KMS-11 (cell line): ENCODE results near the gene RAMACL.
"Not testable (repeated sequence)": the region's sequence is repeated elsewhere in the genome, so short reads cannot be mapped to it uniquely, and the experiment has no call there.

Experiments used
- H2AFZ ChIP-seq: fragments of 200-600 bp; sonication (generic); 2 replicates; pipeline ENCODE4 v1.6.1; 2016; ENCODE audit warnings: antibody characterized with exemption, mixed run types, low read depth
- H3K27ac ChIP-seq: fragments of 200-600 bp; sonication (generic); 2 replicates; pipeline ENCODE4 v1.6.1; 2016; ENCODE audit warnings: mild to moderate bottlenecking, mixed run types
- H3K27me3 ChIP-seq: fragments of 200-600 bp; sonication (generic); 2 replicates; pipeline ENCODE4 v1.6.1; 2017; ENCODE audit warnings: mild to moderate bottlenecking, low read depth, mixed run types, moderate library complexity; ENCODE audit not compliant: insufficient read depth
- H3K36me3 ChIP-seq: fragments of 200-600 bp; sonication (generic); 2 replicates; pipeline ENCODE4 v1.6.1; 2017; ENCODE audit warnings: mild to moderate bottlenecking, mixed run types; ENCODE audit not compliant: insufficient read depth
- H3K4me1 ChIP-seq: fragments of 200-600 bp; sonication (generic); 2 replicates; pipeline ENCODE4 v1.6.1; 2016; ENCODE audit warnings: mild to moderate bottlenecking, low read depth, mixed run types; ENCODE audit not compliant: poor library complexity, severe bottlenecking
- H3K4me2 ChIP-seq: fragments of 200-600 bp; sonication (generic); 2 replicates; pipeline ENCODE4 v1.7.0; 2016; ENCODE audit warnings: mild to moderate bottlenecking, mixed run types
- H3K4me3 ChIP-seq: fragments of 200-600 bp; sonication (generic); IDR thresholded peaks from 2 replicates; pipeline ENCODE4 v1.6.1; 2017; ENCODE audit warnings: low read depth, low read length, mixed read lengths; ENCODE audit not compliant: insufficient read depth
- H3K79me2 ChIP-seq: fragments of 200-600 bp; sonication (generic); 2 replicates; pipeline ENCODE4 v1.6.1; 2016; ENCODE audit warnings: low read depth, mixed run types; ENCODE audit not compliant: insufficient read depth
- H3K9ac ChIP-seq: fragments of 200-600 bp; sonication (generic); 2 replicates; pipeline ENCODE4 v1.6.1; 2016; ENCODE audit warnings: mild to moderate bottlenecking, mixed run types
- H4K20me1 ChIP-seq: fragments of 200-600 bp; sonication (generic); 2 replicates; pipeline ENCODE4 v1.6.1; 2016; ENCODE audit warnings: mild to moderate bottlenecking, mixed run types; ENCODE audit not compliant: insufficient read depth
- TF ChIP-seq, protein P1 (sequence below): fragments of 200-600 bp; sonication (generic); conservative IDR thresholded peaks from 2 replicates; pipeline ENCODE4 v1.6.1; 2017; ENCODE audit warnings: low read depth, mild to moderate bottlenecking, antibody characterized with exemption, low read length, moderate library complexity, mixed read lengths

RAMACL gene

DNA sequence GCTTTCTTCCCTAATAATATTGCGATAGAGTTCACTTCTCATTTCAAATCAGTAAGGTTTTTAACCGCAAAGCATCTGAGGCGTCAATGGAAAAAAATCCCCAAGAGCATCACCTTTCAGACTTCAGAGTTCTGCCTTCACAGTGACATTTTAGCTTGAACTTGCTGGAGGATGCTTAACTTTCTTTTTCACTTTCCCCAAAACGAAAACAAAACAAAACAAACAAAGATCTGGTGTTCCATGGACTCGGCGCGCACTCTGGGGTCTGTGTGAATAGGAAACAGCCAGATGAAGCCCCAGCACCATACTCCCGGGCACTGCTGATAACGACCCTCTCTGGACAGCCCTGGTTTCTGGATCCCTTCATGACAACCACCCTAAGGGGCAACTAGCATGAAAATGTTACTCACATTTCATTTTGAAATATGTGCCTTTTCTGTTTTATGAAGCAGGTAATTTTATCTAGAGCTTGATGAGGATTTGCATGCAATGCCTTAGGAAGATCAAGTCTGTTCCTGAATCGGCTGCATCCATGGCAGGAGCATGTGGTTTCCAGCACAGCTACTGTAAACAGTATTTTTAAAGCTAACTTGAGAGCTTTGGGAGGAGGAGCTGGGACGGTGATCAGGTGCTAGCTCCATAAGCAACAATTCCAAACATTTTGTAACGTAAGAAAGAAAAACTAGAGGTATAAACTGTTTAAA, 44.5 kb downstream of the RAMACL start:
- Histone ChIP-seq H2AFZ (peak overlapping the region; percentile 31), H3K79me2 (no peaks in the 10 kb centered on the region), H3K9ac (no peak overlapping the region), H4K20me1 (no peaks in the 10 kb centered on the region), H3K4me1 (peaks cover 5% of the 10 kb centered on the region), H3K27me3 (no peaks in the 10 kb centered on the region), H3K4me2 (peak overlapping the region; percentile 36), H3K27ac (no peak overlapping the region; the same call in 1 of the 2 replicates), H3K36me3 (no peaks in the 10 kb centered on the region), H3K4me3 (no peak overlapping the region)
- TF ChIP-seq, protein P1, sequence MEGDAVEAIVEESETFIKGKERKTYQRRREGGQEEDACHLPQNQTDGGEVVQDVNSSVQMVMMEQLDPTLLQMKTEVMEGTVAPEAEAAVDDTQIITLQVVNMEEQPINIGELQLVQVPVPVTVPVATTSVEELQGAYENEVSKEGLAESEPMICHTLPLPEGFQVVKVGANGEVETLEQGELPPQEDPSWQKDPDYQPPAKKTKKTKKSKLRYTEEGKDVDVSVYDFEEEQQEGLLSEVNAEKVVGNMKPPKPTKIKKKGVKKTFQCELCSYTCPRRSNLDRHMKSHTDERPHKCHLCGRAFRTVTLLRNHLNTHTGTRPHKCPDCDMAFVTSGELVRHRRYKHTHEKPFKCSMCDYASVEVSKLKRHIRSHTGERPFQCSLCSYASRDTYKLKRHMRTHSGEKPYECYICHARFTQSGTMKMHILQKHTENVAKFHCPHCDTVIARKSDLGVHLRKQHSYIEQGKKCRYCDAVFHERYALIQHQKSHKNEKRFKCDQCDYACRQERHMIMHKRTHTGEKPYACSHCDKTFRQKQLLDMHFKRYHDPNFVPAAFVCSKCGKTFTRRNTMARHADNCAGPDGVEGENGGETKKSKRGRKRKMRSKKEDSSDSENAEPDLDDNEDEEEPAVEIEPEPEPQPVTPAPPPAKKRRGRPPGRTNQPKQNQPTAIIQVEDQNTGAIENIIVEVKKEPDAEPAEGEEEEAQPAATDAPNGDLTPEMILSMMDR, result no peak

DNA sequence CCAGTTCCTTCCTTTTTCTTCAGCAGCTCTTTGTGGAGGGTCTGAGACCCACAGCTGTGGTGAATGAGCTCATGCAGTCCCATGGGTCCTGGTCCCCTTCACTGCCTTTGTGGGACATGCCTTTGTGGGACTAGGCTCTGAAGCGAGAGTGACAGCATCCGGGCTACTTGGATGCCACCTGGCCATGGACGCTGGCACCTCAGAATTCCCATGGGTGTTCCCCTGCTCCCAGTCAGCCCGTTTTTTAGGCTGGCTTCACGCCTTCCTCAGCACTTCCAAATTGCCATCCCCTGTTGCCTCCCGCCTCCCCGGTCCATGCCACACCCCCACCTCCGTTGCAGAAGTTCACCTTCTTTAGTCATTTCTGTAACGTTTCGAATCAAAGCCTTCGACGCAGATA, 45.1 kb downstream of the RAMACL start:
- Histone ChIP-seq H3K27me3 (no peaks in the 10 kb centered on the region), H3K4me1 (peaks cover 5% of the 10 kb centered on the region), H4K20me1 (no peaks in the 10 kb centered on the region), H3K79me2 (no peaks in the 10 kb centered on the region), H3K4me3 (no peak overlapping the region), H3K9ac (peak overlapping the region; percentile 42; the same call in 1 of the 2 replicates), H2AFZ (peak overlapping the region; percentile 31; the same call in 1 of the 2 replicates), H3K27ac (no peak overlapping the region; the same call in 1 of the 2 replicates), H3K4me2 (peak overlapping the region; percentile 36), H3K36me3 (no peaks in the 10 kb centered on the region)
- TF ChIP-seq, protein P1, result no peak

DNA sequence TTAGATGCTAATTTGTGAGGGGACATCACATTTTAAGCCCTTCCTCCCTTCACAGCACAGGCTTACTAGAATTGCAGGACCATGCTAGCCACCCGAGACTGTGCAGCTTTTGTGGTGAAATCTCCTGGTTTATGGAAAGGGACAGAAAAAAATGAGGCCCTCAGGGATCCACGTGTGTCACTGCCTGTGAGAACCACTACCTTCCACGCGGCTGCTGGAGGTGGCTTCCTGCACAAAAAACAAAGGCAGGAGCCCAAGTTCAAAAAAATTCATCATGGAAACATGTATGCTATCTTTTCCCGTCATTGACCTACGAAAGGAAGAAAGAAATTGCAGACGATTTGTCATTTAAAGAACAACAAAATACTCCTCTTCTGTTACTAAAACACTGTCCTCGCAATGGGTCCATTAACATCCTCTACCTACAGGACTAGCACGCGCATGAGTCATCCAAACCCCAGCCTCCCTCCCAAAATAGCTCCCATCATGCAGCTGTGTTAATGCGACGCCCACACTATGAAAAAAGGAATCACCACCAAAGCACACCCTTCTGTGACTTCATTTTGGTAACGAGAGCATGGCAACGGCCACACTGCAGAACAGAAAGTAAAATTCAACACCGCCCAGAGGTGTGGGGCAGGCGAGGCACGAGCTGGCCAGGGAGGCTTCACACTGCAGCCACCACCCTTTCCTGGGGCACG, 45.7 kb downstream of the RAMACL start:
- Histone ChIP-seq H3K4me3 (no peak overlapping the region), H3K27me3 (no peaks in the 10 kb centered on the region), H3K36me3 (no peaks in the 10 kb centered on the region), H3K4me1 (peaks cover 5% of the 10 kb centered on the region), H3K27ac (no peak overlapping the region; the same call in 1 of the 2 replicates), H3K9ac (peak overlapping the region; percentile 42; the same call in 1 of the 2 replicates), H3K4me2 (peak overlapping the region; percentile 36; the same call in 1 of the 2 replicates), H4K20me1 (no peaks in the 10 kb centered on the region), H3K79me2 (no peaks in the 10 kb centered on the region), H2AFZ (peak overlapping the region; percentile 31; the same call in 1 of the 2 replicates)
- TF ChIP-seq, protein P1, result no peak

DNA sequence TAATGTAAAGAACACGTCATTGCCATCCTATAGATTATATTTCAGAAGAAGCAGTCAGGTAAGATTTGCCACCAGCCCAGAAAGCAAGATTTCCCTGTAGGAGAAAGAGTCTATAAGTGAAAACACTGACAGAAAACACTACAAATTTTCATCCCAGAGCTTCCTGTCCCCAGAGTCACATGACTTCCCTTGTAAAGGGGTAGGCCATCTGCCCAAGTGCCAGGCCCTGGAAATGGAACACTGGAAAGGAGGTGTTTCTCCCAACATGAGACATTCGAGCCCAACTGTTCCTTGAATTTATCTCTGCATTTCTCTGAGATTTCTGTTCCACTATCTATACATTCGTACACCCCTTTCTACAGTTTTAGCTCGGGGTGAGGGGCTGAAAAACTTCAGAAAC, 46.9 kb downstream of the RAMACL start:
- Histone ChIP-seq H4K20me1 (no peaks in the 10 kb centered on the region), H3K79me2 (no peaks in the 10 kb centered on the region), H3K27me3 (no peaks in the 10 kb centered on the region), H3K4me2 (no peak overlapping the region), H3K4me3 (no peak overlapping the region), H2AFZ (no peak overlapping the region), H3K4me1 (peaks cover 5% of the 10 kb centered on the region), H3K27ac (no peak overlapping the region), H3K36me3 (no peaks in the 10 kb centered on the region), H3K9ac (no peak overlapping the region)
- TF ChIP-seq, protein P1, result no peak

DNA sequence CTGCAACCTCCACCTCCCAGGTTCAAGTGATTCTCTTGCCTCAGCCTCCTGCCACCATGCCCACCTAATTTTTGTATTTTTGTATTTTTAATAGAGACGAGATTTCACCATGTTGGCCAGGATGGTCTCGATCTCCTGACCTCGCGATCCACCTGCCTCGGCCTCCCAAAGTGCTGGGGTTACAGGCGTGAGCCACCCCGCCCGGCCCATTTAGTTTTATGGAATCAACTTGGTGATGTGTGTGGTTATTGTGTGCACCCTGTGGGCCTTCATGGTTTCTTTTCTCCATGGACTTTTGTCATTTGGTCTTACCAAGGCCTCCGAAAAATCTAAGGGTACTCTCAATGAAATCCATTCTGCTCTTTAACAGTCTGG, 47.5 kb downstream of the RAMACL start:
- not testable (repeated sequence) for H2AFZ ChIP-seq, H3K79me2 ChIP-seq, H3K27ac ChIP-seq, H3K36me3 ChIP-seq, H4K20me1 ChIP-seq, H3K9ac ChIP-seq, H3K4me3 ChIP-seq, H3K4me1 ChIP-seq, H3K27me3 ChIP-seq, H3K4me2 ChIP-seq
